ENCODE results near the gene CDH10.

DNA sequence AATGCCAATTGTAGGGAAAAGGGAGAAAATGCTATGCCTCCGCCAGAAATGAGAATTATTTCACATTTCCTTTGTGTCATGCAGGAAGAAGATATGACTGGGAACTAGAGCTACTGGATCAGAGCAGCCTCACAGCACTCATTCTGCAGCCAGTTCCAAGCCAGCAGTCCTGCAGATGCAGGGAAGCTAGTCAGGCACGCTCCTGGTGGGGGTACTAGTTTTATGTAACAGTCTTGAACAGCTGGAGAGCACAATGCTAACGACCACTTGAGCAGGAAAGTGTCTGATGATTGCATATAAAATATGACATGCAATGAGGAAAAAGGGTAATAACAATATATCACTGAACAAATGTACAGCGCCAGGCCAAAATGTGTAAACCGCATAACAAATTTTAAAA, 21.7 kb downstream of the CDH10 start:
- TF ChIP-seq, protein P1, sequence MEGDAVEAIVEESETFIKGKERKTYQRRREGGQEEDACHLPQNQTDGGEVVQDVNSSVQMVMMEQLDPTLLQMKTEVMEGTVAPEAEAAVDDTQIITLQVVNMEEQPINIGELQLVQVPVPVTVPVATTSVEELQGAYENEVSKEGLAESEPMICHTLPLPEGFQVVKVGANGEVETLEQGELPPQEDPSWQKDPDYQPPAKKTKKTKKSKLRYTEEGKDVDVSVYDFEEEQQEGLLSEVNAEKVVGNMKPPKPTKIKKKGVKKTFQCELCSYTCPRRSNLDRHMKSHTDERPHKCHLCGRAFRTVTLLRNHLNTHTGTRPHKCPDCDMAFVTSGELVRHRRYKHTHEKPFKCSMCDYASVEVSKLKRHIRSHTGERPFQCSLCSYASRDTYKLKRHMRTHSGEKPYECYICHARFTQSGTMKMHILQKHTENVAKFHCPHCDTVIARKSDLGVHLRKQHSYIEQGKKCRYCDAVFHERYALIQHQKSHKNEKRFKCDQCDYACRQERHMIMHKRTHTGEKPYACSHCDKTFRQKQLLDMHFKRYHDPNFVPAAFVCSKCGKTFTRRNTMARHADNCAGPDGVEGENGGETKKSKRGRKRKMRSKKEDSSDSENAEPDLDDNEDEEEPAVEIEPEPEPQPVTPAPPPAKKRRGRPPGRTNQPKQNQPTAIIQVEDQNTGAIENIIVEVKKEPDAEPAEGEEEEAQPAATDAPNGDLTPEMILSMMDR (conservative IDR thresholded peaks at IDR 0.05), result no peak
- no peak for TF ChIP-seq ZFX (IDR thresholded peaks at IDR 0.05)

Measured in C4-2B (cell line).